ENCODE data around the gene SLFN12. TPM values are rescaled to one million over a fixed set of nuclear protein-coding genes. Genes with fewer than 3 reads are reported as not detected.
"Not testable (repeated sequence)": the region's sequence is repeated elsewhere in the genome, so short reads cannot be mapped to it uniquely, and the experiment has no call there.

SLFN12 gene
- total RNA-seq, 4 donors from 2014 or later: 10.3 to 16.3 (median 13.1) TPM

DNA sequence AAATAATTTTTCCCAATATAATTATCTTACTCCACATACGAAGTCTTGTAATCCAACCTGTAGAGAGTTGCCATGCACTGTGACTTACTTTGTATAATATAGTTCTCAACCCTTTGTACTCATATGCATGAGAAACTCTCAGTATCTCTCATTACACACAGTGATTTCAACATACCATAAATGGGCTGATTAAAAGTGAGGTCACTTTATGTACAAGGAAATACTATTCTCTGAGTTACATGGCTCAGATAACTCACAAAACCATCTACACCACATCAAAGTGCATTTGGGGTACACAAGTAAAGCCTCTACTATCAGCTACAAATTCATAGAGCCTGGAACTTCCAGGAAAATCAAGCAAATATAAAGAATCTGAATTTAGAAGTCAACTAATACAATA, 27.9 kb downstream of the SLFN12 start:
- H3K27ac ChIP-seq: no peak overlapping the region
- peaks cover 3 to 4% of the 10 kb centered on the region in 2 donors for H3K36me3 ChIP-seq
- 94 to 96% methylated on average over 1 of the region's 1 CpG for WGBS, 2 donors
- no peak for DNase-seq
- H3K4me1 ChIP-seq: no peaks in the 10 kb centered on the region
- intact Hi-C loops (cut with DNase I): no loop called here
- H3K9me3 ChIP-seq: no peaks in the 10 kb centered on the region
- H3K4me3 ChIP-seq (replicated peaks in 1 of 3): no peak overlapping the region
- no peaks in the 10 kb centered on the region for H3K27me3 ChIP-seq
- no peak for TF ChIP-seq POLR2A (IDR thresholded peaks at IDR 0.05)
- TF ChIP-seq, protein P1, sequence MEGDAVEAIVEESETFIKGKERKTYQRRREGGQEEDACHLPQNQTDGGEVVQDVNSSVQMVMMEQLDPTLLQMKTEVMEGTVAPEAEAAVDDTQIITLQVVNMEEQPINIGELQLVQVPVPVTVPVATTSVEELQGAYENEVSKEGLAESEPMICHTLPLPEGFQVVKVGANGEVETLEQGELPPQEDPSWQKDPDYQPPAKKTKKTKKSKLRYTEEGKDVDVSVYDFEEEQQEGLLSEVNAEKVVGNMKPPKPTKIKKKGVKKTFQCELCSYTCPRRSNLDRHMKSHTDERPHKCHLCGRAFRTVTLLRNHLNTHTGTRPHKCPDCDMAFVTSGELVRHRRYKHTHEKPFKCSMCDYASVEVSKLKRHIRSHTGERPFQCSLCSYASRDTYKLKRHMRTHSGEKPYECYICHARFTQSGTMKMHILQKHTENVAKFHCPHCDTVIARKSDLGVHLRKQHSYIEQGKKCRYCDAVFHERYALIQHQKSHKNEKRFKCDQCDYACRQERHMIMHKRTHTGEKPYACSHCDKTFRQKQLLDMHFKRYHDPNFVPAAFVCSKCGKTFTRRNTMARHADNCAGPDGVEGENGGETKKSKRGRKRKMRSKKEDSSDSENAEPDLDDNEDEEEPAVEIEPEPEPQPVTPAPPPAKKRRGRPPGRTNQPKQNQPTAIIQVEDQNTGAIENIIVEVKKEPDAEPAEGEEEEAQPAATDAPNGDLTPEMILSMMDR (IDR thresholded peaks at IDR 0.05): no peak

DNA sequence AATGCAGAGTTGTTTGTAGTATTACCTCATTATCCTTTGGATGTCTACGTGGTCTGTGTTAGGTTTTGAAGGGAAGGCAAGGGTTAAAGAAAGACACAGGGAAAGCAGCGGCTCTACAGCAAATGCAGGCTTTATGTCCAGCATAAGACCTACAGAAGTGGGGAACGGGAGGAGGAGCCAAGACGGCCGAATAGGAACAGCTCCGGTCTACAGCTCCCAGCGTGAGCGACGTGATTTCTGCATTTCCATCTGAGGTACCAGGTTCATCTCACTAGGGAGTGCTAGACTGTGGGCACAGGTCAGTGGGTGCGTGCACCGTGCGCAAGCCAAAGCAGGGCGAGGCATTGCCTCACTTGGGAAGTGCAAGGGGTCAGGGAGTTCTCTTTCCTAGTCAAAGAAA, 38.5 kb downstream of the SLFN12 start:
- H3K4me1 ChIP-seq; H3K27ac ChIP-seq; H3K4me3 ChIP-seq (replicated peaks in 1 of 3); H3K36me3 ChIP-seq; H3K27me3 ChIP-seq; intact Hi-C loops (cut with DNase I); DNase-seq; H3K9me3 ChIP-seq: not testable (repeated sequence)
- 87 to 90% methylated on average over 13 of the region's 13 CpGs for WGBS, 2 donors

DNA sequence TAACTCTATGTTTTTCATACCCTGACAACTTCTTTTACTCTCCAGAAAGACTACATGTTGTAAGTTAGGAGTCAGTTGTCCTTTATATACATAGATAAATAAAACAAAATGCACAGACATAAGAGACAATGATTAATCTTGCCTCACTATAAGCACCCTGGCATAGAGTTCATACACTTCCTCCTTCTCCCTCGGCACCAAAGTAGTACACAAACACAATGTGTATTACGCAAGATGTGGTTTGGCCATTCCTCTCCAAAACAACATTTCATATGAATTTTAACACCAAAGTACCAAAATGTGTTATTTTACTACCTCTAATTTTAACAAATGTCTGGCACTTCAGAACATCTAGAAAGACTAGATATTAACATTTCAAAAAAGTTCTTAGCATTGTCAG, 41.6 kb downstream of the SLFN12 start:
- H3K4me3 ChIP-seq (replicated peaks in 1 of 3): no peak overlapping the region
- intact Hi-C loops (cut with DNase I): no loop called here
- H3K9me3 ChIP-seq: no peaks in the 10 kb centered on the region
- H3K27me3 ChIP-seq: no peaks in the 10 kb centered on the region
- WGBS, 2 donors: 49 to 53% methylated on average over 2 of the region's 2 CpGs
- TF ChIP-seq, protein P1 (IDR thresholded peaks at IDR 0.05): no peak
- no peak for TF ChIP-seq POLR2A (IDR thresholded peaks at IDR 0.05)
- DNase-seq: no peak
- H3K27ac ChIP-seq: no peak overlapping the region
- H3K4me1 ChIP-seq: no peaks in the 10 kb centered on the region
- no peaks in the 10 kb centered on the region for H3K36me3 ChIP-seq

DNA sequence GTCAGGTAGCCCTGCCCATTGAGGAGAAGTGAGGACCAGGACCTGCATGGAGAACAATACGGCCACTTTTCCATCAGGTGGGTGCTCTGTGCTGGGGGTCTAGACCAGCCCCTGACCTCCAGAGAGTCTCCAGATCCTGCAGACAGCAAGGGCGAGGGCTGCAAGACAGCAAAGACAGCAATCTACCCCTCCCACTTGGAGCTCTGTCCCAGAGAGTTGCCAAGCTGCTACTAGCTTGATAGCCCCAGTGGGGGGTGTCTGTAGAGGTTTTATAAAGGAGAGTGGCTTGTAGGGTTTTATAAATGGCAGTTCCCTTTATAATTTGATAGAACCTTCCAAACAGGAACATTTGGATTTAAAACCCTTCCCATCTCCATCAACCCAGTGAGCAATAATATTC, 42.1 kb downstream of the SLFN12 start:
- Histone ChIP-seq H3K4me1 (no peaks in the 10 kb centered on the region), H3K27me3 (no peaks in the 10 kb centered on the region), H3K27ac (no peak overlapping the region), H3K36me3 (no peaks in the 10 kb centered on the region), H3K9me3 (no peaks in the 10 kb centered on the region), H3K4me3 (replicated peaks in 1 of 3) (no peak overlapping the region)
- WGBS, 2 donors: 93 to 100% methylated on average over 2 of the region's 2 CpGs
- no peak for DNase-seq
- intact Hi-C loops (cut with DNase I): no loop called here
- TF ChIP-seq, protein P1 (IDR thresholded peaks at IDR 0.05): no peak
- no peak for TF ChIP-seq POLR2A (IDR thresholded peaks at IDR 0.05)

DNA sequence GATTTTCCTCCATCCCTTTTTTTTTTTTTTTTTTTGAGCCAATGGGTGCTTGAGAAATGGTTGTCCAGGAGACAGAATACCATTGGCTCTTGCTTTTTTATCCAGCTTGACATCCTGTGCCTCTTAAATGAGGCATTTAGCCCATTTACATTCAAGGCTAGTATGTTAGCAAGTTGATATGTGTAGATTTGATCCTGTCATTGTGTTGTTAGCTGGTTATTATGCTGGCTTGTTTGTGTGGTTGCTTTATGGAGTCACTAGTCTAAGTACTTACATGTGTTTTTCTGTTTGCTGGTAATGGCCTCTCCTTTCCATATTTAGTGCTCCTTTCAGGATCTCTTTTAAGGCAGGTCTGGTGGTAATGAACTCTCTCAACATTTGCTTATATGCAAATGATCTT, 44.8 kb downstream of the SLFN12 start:
- no peak for TF ChIP-seq POLR2A (IDR thresholded peaks at IDR 0.05)
- TF ChIP-seq, protein P1 (IDR thresholded peaks at IDR 0.05): no peak
- H3K27ac ChIP-seq: no peak overlapping the region
- no peaks in the 10 kb centered on the region for H3K4me1 ChIP-seq
- H3K4me3 ChIP-seq (replicated peaks in 1 of 3): no peak overlapping the region
- no peak for DNase-seq
- no peaks in the 10 kb centered on the region for H3K36me3 ChIP-seq
- intact Hi-C loops (cut with DNase I): no loop called here
- H3K9me3 ChIP-seq: no peaks in the 10 kb centered on the region
- no peaks in the 10 kb centered on the region for H3K27me3 ChIP-seq

DNA sequence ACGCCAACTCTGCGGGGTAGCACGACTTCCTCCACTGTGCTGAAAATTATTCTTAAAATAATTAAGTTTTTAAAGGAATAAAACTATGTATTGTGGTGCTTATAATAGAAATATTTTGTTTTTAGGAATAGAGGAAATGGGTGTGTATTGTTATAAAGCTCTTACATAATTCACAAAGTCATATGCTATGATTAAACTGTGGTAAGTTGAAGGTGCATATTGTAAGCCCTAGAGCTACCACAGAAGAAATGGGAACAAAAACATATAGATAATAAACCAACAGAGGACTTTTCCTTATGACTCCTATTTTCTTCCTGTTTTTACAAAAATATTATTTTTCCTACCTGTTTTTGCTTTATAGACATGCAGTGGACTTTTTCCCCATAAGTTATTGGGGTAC, 54.6 kb downstream of the SLFN12 start:
- WGBS, 2 donors: 81 to 86% methylated on average over 3 of the region's 3 CpGs

More for the DNA sequence above, 54.6 kb downstream of the SLFN12 start:
- no peak for TF ChIP-seq POLR2A (IDR thresholded peaks at IDR 0.05)
- no peaks in the 10 kb centered on the region for H3K27me3 ChIP-seq
- no peak for DNase-seq
- H3K36me3 ChIP-seq: no peaks in the 10 kb centered on the region
- intact Hi-C loops (cut with DNase I): no loop called here
- H3K27ac ChIP-seq: no peak overlapping the region
- no peak overlapping the region for H3K4me3 ChIP-seq (replicated peaks in 1 of 3)
- H3K9me3 ChIP-seq: no peaks in the 10 kb centered on the region
- H3K4me1 ChIP-seq: peaks cover 5 to 12% of the 10 kb centered on the region in 2 donors
